ENCODE results near the gene KCNT2. TPM values are rescaled to one million over a fixed set of nuclear protein-coding genes. Genes with fewer than 3 reads are reported as not detected.
A peak's percentile ranks its signal among the peaks of the same experiment; 100 is the strongest.

KCNT2 gene
- total and polyA plus RNA-seq, 2 donors (not counting 3 experiments of a cell fraction or from before 2014, with no cell fraction given): 0.46 to 1.6 TPM

DNA sequence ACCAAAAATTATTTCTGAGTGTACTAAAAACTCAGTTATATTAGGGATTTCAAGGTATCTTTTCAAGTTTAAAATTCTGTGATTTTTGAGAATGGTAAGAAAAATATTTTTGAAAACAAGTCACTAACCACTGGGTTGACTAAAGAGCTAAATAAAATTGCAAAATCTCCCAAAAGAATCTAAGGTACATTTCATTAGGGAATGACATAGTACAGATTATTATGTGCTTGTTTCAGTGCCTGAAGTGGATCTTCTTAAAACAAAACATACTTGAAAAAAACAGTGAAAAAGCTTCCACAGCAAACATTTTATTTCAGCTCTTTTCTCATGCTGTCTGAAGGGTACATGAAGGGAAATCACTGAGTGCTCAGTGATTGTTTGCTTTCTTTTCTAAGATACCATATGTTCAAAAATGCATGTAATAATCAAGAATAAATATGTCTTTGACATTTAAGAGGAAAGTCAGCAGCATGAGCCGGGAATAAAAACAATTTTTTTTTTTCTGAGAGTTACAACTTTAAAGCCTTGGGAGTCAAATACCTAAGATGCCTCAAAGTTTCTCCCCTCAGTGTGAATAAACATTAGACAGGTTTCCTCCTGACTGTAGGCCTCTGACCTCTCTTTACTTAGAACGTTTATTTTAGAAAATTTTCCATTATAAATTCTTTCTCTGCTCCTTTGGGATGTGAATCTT, 200.7 kb downstream of the KCNT2 start:
- ChIA-PET CTCF (interaction anchor here (1.0 to 1.6 kb wide), 3 partner anchors 31 to 253 kb away, joined by 3 to 4 read pairs (median 3); no protein-coding TSS in a partner anchor), POLR2A (no interaction called here)
- no peak overlapping the region for H3K4me3 ChIP-seq (replicated peaks in 1 of 3; ENCODE audit: insufficient read depth in 1 of 3, low read depth in 1 of 3, low read length in 3 of 3)
- dilution Hi-C loops (cut with MboI; ENCODE audit: extremely low pct_ligation_motif_present, low sequenced_read_pairs): no loop called here
- H3K4me1 ChIP-seq (ENCODE audit: control insufficient read depth, extremely low read depth, insufficient read depth, low read length): peaks cover 33% of the 10 kb centered on the region
- peak overlapping the region; percentile 37 for H3K27ac ChIP-seq (ENCODE audit: insufficient read depth, low read depth, low read length)
- no peaks in the 10 kb centered on the region for H3K9me3 ChIP-seq (replicated peaks; ENCODE audit: control insufficient read depth, insufficient read depth, low read length)
- TF ChIP-seq, protein P1, sequence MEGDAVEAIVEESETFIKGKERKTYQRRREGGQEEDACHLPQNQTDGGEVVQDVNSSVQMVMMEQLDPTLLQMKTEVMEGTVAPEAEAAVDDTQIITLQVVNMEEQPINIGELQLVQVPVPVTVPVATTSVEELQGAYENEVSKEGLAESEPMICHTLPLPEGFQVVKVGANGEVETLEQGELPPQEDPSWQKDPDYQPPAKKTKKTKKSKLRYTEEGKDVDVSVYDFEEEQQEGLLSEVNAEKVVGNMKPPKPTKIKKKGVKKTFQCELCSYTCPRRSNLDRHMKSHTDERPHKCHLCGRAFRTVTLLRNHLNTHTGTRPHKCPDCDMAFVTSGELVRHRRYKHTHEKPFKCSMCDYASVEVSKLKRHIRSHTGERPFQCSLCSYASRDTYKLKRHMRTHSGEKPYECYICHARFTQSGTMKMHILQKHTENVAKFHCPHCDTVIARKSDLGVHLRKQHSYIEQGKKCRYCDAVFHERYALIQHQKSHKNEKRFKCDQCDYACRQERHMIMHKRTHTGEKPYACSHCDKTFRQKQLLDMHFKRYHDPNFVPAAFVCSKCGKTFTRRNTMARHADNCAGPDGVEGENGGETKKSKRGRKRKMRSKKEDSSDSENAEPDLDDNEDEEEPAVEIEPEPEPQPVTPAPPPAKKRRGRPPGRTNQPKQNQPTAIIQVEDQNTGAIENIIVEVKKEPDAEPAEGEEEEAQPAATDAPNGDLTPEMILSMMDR (IDR thresholded peaks at IDR 0.05; ENCODE audit: extremely low read depth in 1 of 2, insufficient read depth in 1 of 2, low read depth in 1 of 2, low read length in 2 of 2): no peak
- TF ChIP-seq POLR2A (IDR thresholded peaks at IDR 0.05; ENCODE audit: low read depth, low read length) (no peak), GATA2 (IDR thresholded peaks at IDR 0.05; ENCODE audit: insufficient read depth, insufficient read length, low read depth, low read length) (no peak), EZH2 (IDR thresholded peaks at IDR 0.05; ENCODE audit: borderline replicate concordance, low read depth, low read length, severe bottlenecking) (no peak), JUN (IDR thresholded peaks at IDR 0.05; ENCODE audit: borderline replicate concordance, insufficient read depth, insufficient read length, low read depth) (no peak), MYC (IDR thresholded peaks at IDR 0.05; ENCODE audit: low read depth, low read length) (no peak), FOS (IDR thresholded peaks at IDR 0.05; ENCODE audit: borderline replicate concordance, insufficient read depth, low read length) (no peak), POLR2AphosphoS5 (IDR thresholded peaks at IDR 0.05; ENCODE audit: insufficient read depth, low read depth, low read length) (no peak)
- TF ChIP-seq, protein P2, sequence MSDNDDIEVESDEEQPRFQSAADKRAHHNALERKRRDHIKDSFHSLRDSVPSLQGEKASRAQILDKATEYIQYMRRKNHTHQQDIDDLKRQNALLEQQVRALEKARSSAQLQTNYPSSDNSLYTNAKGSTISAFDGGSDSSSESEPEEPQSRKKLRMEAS (IDR thresholded peaks at IDR 0.05; ENCODE audit: insufficient read depth, insufficient read length): no peak
- peak overlapping the region; percentile 31 for H3K4me2 ChIP-seq (ENCODE audit: insufficient read depth, low read length)
- BruUV-seq (replicated peaks): no TSS peak
- DNase-seq (ENCODE audit: low read depth, low spot score): peak; percentile 86
- H3K9me1 ChIP-seq (replicated peaks; ENCODE audit: control insufficient read depth, extremely low read depth, insufficient read depth, low read length): no peaks in the 10 kb centered on the region
- H4K20me1 ChIP-seq (replicated peaks; ENCODE audit: control insufficient read depth, extremely low read depth, insufficient read depth, low read length): no peaks in the 10 kb centered on the region
- peak overlapping the region; percentile 79 for H2AFZ ChIP-seq (ENCODE audit: low read depth, low read length)
- H3K27me3 ChIP-seq (ENCODE audit: control insufficient read depth in 2 of 2, insufficient read depth in 2 of 2, low read length in 2 of 2): no peaks in the 10 kb centered on the region
- H3K79me2 ChIP-seq (ENCODE audit: control insufficient read depth, insufficient read depth, low read length): no peaks in the 10 kb centered on the region
- FAIRE-seq: no peak
- H3K9ac ChIP-seq (replicated peaks; ENCODE audit: extremely low read depth, insufficient read depth, low read length): peak overlapping the region; percentile 3
- no peaks in the 10 kb centered on the region for H3K36me3 ChIP-seq (ENCODE audit: control insufficient read depth in 2 of 2, extremely low read depth in 1 of 2, insufficient read depth in 2 of 2, low read length in 2 of 2)
- intact Hi-C loops (cut with micrococcal nuclease): loop anchor here (2.0 kb wide), 1 partner anchor 41 kb away; no protein-coding TSS in a partner anchor
